ENCODE measurements around the gene ZBTB37. TPM values are rescaled to one million over a fixed set of nuclear protein-coding genes. Genes with fewer than 3 reads are reported as not detected.

Gene ZBTB37
- total and polyA plus RNA-seq, 9 of the 15 experiments (the other 6 are each of a cell fraction or from before 2014, with no cell fraction given): 1.3 to 13.9 (median 5.4) TPM

- no peak for FAIRE-seq
- ChIA-PET POLR2A (interaction anchor here (0.6 to 3.7 kb wide), 2 partner anchors 9 to 412 kb away, joined by 3 to 21 read pairs; no protein-coding TSS in a partner anchor), CTCF (ENCODE audit: low intra/inter-chr PET ratio) (no interaction called here)
- Histone ChIP-seq H4K20me1 (replicated peaks; ENCODE audit: control insufficient read depth, insufficient read depth, low read length) (no peaks in the 10 kb centered on the region), H3K27me3 (ENCODE audit: control insufficient read depth in 2 of 2, insufficient read depth in 2 of 2, low read length in 2 of 2) (no peaks in the 10 kb centered on the region), H3K4me1 (replicated peaks in 1 of 2; ENCODE audit: control insufficient read depth in 2 of 2, insufficient read depth in 2 of 2, low read length in 2 of 2) (peaks cover 17 to 18% of the 10 kb centered on the region in 2 experiments; a peak in 4 of 5 replicates), H3K79me2 (ENCODE audit: control insufficient read depth, insufficient read depth, low read length) (peaks cover 84% of the 10 kb centered on the region), H3K4me2 (ENCODE audit: insufficient read depth, low read length) (0 out of 2 replicates have a peak overlapping the region, but pooled peaks have one; percentile 23), H3K4me3 (no peak overlapping the region), H3K9me3 (replicated peaks; ENCODE audit: control insufficient read depth, insufficient read depth, low read depth, low read length) (no peaks in the 10 kb centered on the region), H3K27ac (ENCODE audit: extremely low read depth, low read depth, low read length) (no peak overlapping the region), H3K36me3 (ENCODE audit: control insufficient read depth, insufficient read depth, low read length) (peaks cover 46% of the 10 kb centered on the region), H3K9ac (ENCODE audit: insufficient read depth in 1 of 2, low read depth in 2 of 2, low read length in 2 of 2) (0 out of 4 replicates have a peak overlapping the region, but pooled peaks of 1 of the 2 experiments have one; percentile 11), H2AFZ (ENCODE audit: low read depth, low read length) (no peak overlapping the region), H3K9me1 (ENCODE audit: control insufficient read depth, insufficient read depth, low read length) (no peaks in the 10 kb centered on the region)
- 88% methylated on average over 4 of the region's 4 CpGs for WGBS (ENCODE audit: insufficient coverage, low coverage, missing lambda C conversion rate)
- TF ChIP-seq RBFOX2 (IDR thresholded peaks at IDR 0.05; ENCODE audit: low read depth, low read length) (peak; percentile 33; the same call in 1 of the 2 replicates), CREB5 (CRISPR knock-in tag; IDR thresholded peaks at IDR 0.05) (no peak), ZNF121 (CRISPR knock-in tag; conservative IDR thresholded peaks at IDR 0.05) (peak; percentile 96), HDAC2 (IDR thresholded peaks at IDR 0.05) (no peak), ZNF384 (IDR thresholded peaks at IDR 0.05; ENCODE audit: low read depth, low read length) (0 out of 2 replicates have a peak, but pooled peaks have one; percentile 22), CEBPB (tag; IDR thresholded peaks at IDR 0.05) (no peak), SMARCA4 (IDR thresholded peaks at IDR 0.05) (no peak)
- BruUV-seq (replicated peaks): no TSS peak
- no peak for DNase-seq (ENCODE audit: extremely low read depth in 1 of 4, low spot score in 3 of 4)
- intact Hi-C loops (cut with micrococcal nuclease): loop anchor here (5.0 to 10.0 kb wide), 3 partner anchors 109 to 344 kb away; partner anchors contain the start of genes KLHL20 and PRDX6
- in situ Hi-C loops (cut with MboI): loop anchor here (10.0 to 25.0 kb wide), 2 partner anchors 387 to 916 kb away; no protein-coding TSS in a partner anchor
- ATAC-seq: no peak
These were observed 46.5 kb upstream of the ZBTB37 start for GRCh38 chr1:173821680-173822079.

Data from K562 (cell line).